NCI-H1694 (cell line): ENCODE measurements around the gene MUC5B.

Source experiments
- DNase-seq: peaks from one replicate; lab custom pipeline; 2025; lab: John Stamatoyannopoulos, UW

MUC5B gene

GRCh38 chr11:1300569-1301187 is 77.8 kb downstream of the MUC5B start:
- no peak for DNase-seq

GRCh38 chr11:1301220-1302000 is 78.5 kb downstream of the MUC5B start:
- no peak for DNase-seq

- no peak for DNase-seq
Measured at GRCh38 chr11:1302041-1302460, 79.2 kb downstream of the MUC5B start.

- no peak for DNase-seq
Measured at GRCh38 chr11:1302461-1303125, 79.7 kb downstream of the MUC5B start.

- no peak for DNase-seq
Measured at GRCh38 chr11:1303126-1303821, 80.4 kb downstream of the MUC5B start.

GRCh38 chr11:1303973-1304372 is 81.1 kb downstream of the MUC5B start:
- no peak for DNase-seq

- no peak for DNase-seq
Measured at GRCh38 chr11:1304380-1304779, 81.5 kb downstream of the MUC5B start.

GRCh38 chr11:1305063-1305495 is 82.2 kb downstream of the MUC5B start:
- DNase-seq = no peak

GRCh38 chr11:1305501-1306056 is 82.7 kb downstream of the MUC5B start:
- no peak for DNase-seq

GRCh38 chr11:1306186-1307162 is 83.6 kb downstream of the MUC5B start:
- no peak for DNase-seq

- no peak for DNase-seq
Measured at GRCh38 chr11:1307163-1307870, 84.5 kb downstream of the MUC5B start.

GRCh38 chr11:1307998-1308742 is 85.3 kb downstream of the MUC5B start:
- no peak for DNase-seq

GRCh38 chr11:1308743-1309497 is 86.1 kb downstream of the MUC5B start:
- DNase-seq = no peak

GRCh38 chr11:1309498-1310317 is 86.8 kb downstream of the MUC5B start, which contains the start of gene TOLLIP:
Gene TOLLIP, minus strand, starts transcription at chr11:1309632. Its CDS starts 134 bp downstream, at chr11:1309498.
- peak; percentile 45 for DNase-seq

GRCh38 chr11:1310318-1310687 is 87.4 kb downstream of the MUC5B start:
- DNase-seq = no peak

GRCh38 chr11:1310772-1311468 is 88.1 kb downstream of the MUC5B start:
- no peak for DNase-seq
